ENCODE data around the gene KNTC1.
"Not testable (repeated sequence)": the region's sequence is repeated elsewhere in the genome, so short reads cannot be mapped to it uniquely, and the experiment has no call there.

The KNTC1 gene

GRCh38 chr12:122500685-122501488 lies 26.2 kb upstream of the KNTC1 start, which contains the start of gene ZCCHC8:
TSS of gene ZCCHC8 (minus strand) at chr12:122500932. CDS start at chr12:122500840, 92 bp downstream.
- Mint-ChIP-seq H3K9me3 (ENCODE audit: low read depth) (no peaks in the 10 kb centered on the region), H3K27ac (peak within 1 kb of the TSS; percentile 96), H3K36me3 (peaks cover 4% of the 10 kb centered on the region), H3K4me3 (peak within 1 kb of the TSS; percentile 94), H3K27me3 (no peaks in the 10 kb centered on the region), H3K4me1 (ENCODE audit: low read depth) (peaks cover 38% of the 10 kb centered on the region)

GRCh38 chr12:122501489-122501989 lies 25.5 kb upstream of the KNTC1 start:
- Mint-ChIP-seq H3K9me3 (ENCODE audit: low read depth) (no peaks in the 10 kb centered on the region), H3K4me3 (peak overlapping the region; percentile 94), H3K27me3 (no peaks in the 10 kb centered on the region), H3K36me3 (peaks cover 8% of the 10 kb centered on the region), H3K27ac (peak overlapping the region; percentile 96), H3K4me1 (ENCODE audit: low read depth) (peaks cover 36% of the 10 kb centered on the region)

GRCh38 chr12:122503147-122503751 lies 23.8 kb upstream of the KNTC1 start:
- Mint-ChIP-seq H3K27ac (peak overlapping the region; percentile 28), H3K4me1 (ENCODE audit: low read depth) (peaks cover 31% of the 10 kb centered on the region), H3K36me3 (peaks cover 9% of the 10 kb centered on the region), H3K27me3 (no peaks in the 10 kb centered on the region), H3K4me3 (no peak overlapping the region), H3K9me3 (ENCODE audit: low read depth) (no peaks in the 10 kb centered on the region)

GRCh38 chr12:122503783-122504590 lies 23.1 kb upstream of the KNTC1 start:
- H3K36me3 Mint-ChIP-seq, result peaks cover 9% of the 10 kb centered on the region

GRCh38 chr12:122505419-122506051 lies 21.5 kb upstream of the KNTC1 start:
- H3K4me3 Mint-ChIP-seq, result no peak overlapping the region
- H3K36me3 Mint-ChIP-seq, result peaks cover 6% of the 10 kb centered on the region
- no peaks in the 10 kb centered on the region for H3K9me3 Mint-ChIP-seq (ENCODE audit: low read depth)
- peaks cover 17% of the 10 kb centered on the region for H3K4me1 Mint-ChIP-seq (ENCODE audit: low read depth)
- H3K27ac Mint-ChIP-seq, result no peak overlapping the region
- no peaks in the 10 kb centered on the region for H3K27me3 Mint-ChIP-seq

More at GRCh38 chr12:122503783-122504590, 23.1 kb upstream of the KNTC1 start:
- no peak overlapping the region for H3K4me3 Mint-ChIP-seq
- no peaks in the 10 kb centered on the region for H3K27me3 Mint-ChIP-seq
- peak overlapping the region; percentile 28 for H3K27ac Mint-ChIP-seq
- no peaks in the 10 kb centered on the region for H3K9me3 Mint-ChIP-seq (ENCODE audit: low read depth)
- H3K4me1 Mint-ChIP-seq (ENCODE audit: low read depth), result peaks cover 24% of the 10 kb centered on the region

- Mint-ChIP-seq H3K27ac (peak overlapping the region; percentile 67), H3K27me3 (no peaks in the 10 kb centered on the region), H3K9me3 (ENCODE audit: low read depth) (no peaks in the 10 kb centered on the region), H3K4me1 (ENCODE audit: low read depth) (peaks cover 10% of the 10 kb centered on the region), H3K4me3 (no peak overlapping the region), H3K36me3 (peaks cover 6% of the 10 kb centered on the region)
Measured at GRCh38 chr12:122506393-122506938, 20.6 kb upstream of the KNTC1 start.

- H3K27ac Mint-ChIP-seq, result no peak overlapping the region
- peaks cover 6% of the 10 kb centered on the region for H3K36me3 Mint-ChIP-seq
- H3K9me3 Mint-ChIP-seq (ENCODE audit: low read depth), result no peaks in the 10 kb centered on the region
- H3K27me3 Mint-ChIP-seq, result no peaks in the 10 kb centered on the region
- H3K4me1 Mint-ChIP-seq (ENCODE audit: low read depth), result peaks cover 1% of the 10 kb centered on the region
- H3K4me3 Mint-ChIP-seq, result no peak overlapping the region
Measured at GRCh38 chr12:122508163-122508562, 18.9 kb upstream of the KNTC1 start.

GRCh38 chr12:122513028-122513427 lies 14.0 kb upstream of the KNTC1 start:
- H3K9me3 Mint-ChIP-seq (ENCODE audit: low read depth); H3K36me3 Mint-ChIP-seq; H3K27me3 Mint-ChIP-seq; H3K4me3 Mint-ChIP-seq; H3K27ac Mint-ChIP-seq: not testable (repeated sequence)
- peaks cover 14% of the 10 kb centered on the region for H3K4me1 Mint-ChIP-seq (ENCODE audit: low read depth)

GRCh38 chr12:122513660-122514059 lies 13.4 kb upstream of the KNTC1 start:
- Mint-ChIP-seq H3K27ac (no peak overlapping the region), H3K4me1 (ENCODE audit: low read depth) (peaks cover 16% of the 10 kb centered on the region), H3K27me3 (no peaks in the 10 kb centered on the region), H3K9me3 (ENCODE audit: low read depth) (no peaks in the 10 kb centered on the region), H3K4me3 (no peak overlapping the region), H3K36me3 (peaks cover 3% of the 10 kb centered on the region)

- Mint-ChIP-seq H3K27ac (peak overlapping the region; percentile 11), H3K27me3 (no peaks in the 10 kb centered on the region), H3K4me3 (no peak overlapping the region), H3K4me1 (ENCODE audit: low read depth) (peaks cover 27% of the 10 kb centered on the region), H3K9me3 (ENCODE audit: low read depth) (no peaks in the 10 kb centered on the region), H3K36me3 (peaks cover 8% of the 10 kb centered on the region)
Measured at GRCh38 chr12:122515275-122515674, 11.8 kb upstream of the KNTC1 start.

GRCh38 chr12:122516544-122517361 lies 10.3 kb upstream of the KNTC1 start:
- peaks cover 10% of the 10 kb centered on the region for H3K36me3 Mint-ChIP-seq
- H3K4me1 Mint-ChIP-seq (ENCODE audit: low read depth), result peaks cover 36% of the 10 kb centered on the region
- H3K9me3 Mint-ChIP-seq (ENCODE audit: low read depth), result no peaks in the 10 kb centered on the region
- no peak overlapping the region for H3K4me3 Mint-ChIP-seq
- H3K27ac Mint-ChIP-seq, result peak overlapping the region; percentile 79
- no peaks in the 10 kb centered on the region for H3K27me3 Mint-ChIP-seq

- no peaks in the 10 kb centered on the region for H3K27me3 Mint-ChIP-seq
- peak overlapping the region; percentile 12 for H3K27ac Mint-ChIP-seq
- H3K9me3 Mint-ChIP-seq (ENCODE audit: low read depth), result no peaks in the 10 kb centered on the region
- H3K4me3 Mint-ChIP-seq, result no peak overlapping the region
- peaks cover 10% of the 10 kb centered on the region for H3K36me3 Mint-ChIP-seq
- peaks cover 44% of the 10 kb centered on the region for H3K4me1 Mint-ChIP-seq (ENCODE audit: low read depth)
Measured at GRCh38 chr12:122517877-122518276, 9.2 kb upstream of the KNTC1 start.

GRCh38 chr12:122518908-122519307 lies 8.1 kb upstream of the KNTC1 start:
- Mint-ChIP-seq H3K9me3 (ENCODE audit: low read depth) (no peaks in the 10 kb centered on the region), H3K36me3 (peaks cover 13% of the 10 kb centered on the region), H3K4me1 (ENCODE audit: low read depth) (peaks cover 52% of the 10 kb centered on the region), H3K27ac (peak overlapping the region; percentile 72), H3K27me3 (no peaks in the 10 kb centered on the region), H3K4me3 (no peak overlapping the region)
